Liver (tissue), 9 donors: ENCODE measurements around the gene APIP. TPM values are rescaled to one million over a fixed set of nuclear protein-coding genes. Genes with fewer than 3 reads are reported as not detected.

Source experiments
- DNase-seq: peaks from one replicate; pipeline ENCODE4 v3.0.0-alpha.2; 2017; ENCODE audit warnings: low spot score
- H3K27ac ChIP-seq, 2 donors: one replicate each; pipeline ENCODE4 v1.7.0; 2013; ENCODE audit warnings: inconsistent platforms in 2 of 2, low read length in 2 of 2, control low read depth in 1 of 2, low read depth in 1 of 2, mild to moderate bottlenecking in 1 of 2
- H3K27me3 ChIP-seq, 4 donors: one replicate each; pipeline versions ENCODE4 v1.6.1 to v1.7.0; 2013; ENCODE audit warnings: low read length in 3 of 4, inconsistent platforms in 1 of 4, mild to moderate bottlenecking in 1 of 4, moderate library complexity in 1 of 4; ENCODE audit not compliant: control insufficient read depth in 4 of 4, insufficient read depth in 4 of 4
- H3K36me3 ChIP-seq, 4 donors: one replicate each; pipeline versions ENCODE4 v1.6.1 to v1.7.0; 2013; ENCODE audit warnings: low read length in 3 of 4, mild to moderate bottlenecking in 3 of 4, low read depth in 1 of 4, moderate library complexity in 1 of 4; ENCODE audit not compliant: control insufficient read depth in 4 of 4, insufficient read depth in 3 of 4
- H3K4me1 ChIP-seq, 4 donors: one replicate each; pipeline versions ENCODE4 v1.6.1 to v1.7.0; 2013; ENCODE audit warnings: low read length in 3 of 4, mild to moderate bottlenecking in 3 of 4, moderate library complexity in 1 of 4; ENCODE audit not compliant: control insufficient read depth in 4 of 4, insufficient read depth in 4 of 4
- H3K4me3 ChIP-seq, 3 donors: one replicate each; pipeline versions ENCODE4 v1.6.1 to v1.7.0; 2013; ENCODE audit warnings: low read length in 3 of 3, control low read depth in 1 of 3, low read depth in 1 of 3, mild to moderate bottlenecking in 1 of 3
- H3K9ac ChIP-seq, 2 donors: one replicate each; pipeline ENCODE4 v1.7.0; 2013; ENCODE audit warnings: low read length in 2 of 2, mild to moderate bottlenecking in 2 of 2, moderate library complexity in 2 of 2, control low read depth in 1 of 2, low read depth in 1 of 2
- H3K9me3 ChIP-seq, 4 donors: one replicate each; pipeline versions ENCODE4 v1.6.1 to v1.7.0; 2013; ENCODE audit warnings: low read length in 3 of 4; ENCODE audit not compliant: control insufficient read depth in 4 of 4
- ATF3 ChIP-seq: IDR thresholded peaks from 2 replicates; pipeline ENCODE4 v1.6.1; 2016; ENCODE audit warnings: antibody characterized with exemption
- CTCF ChIP-seq: fragments of 150-350 bp; IDR thresholded peaks from 2 replicates; pipeline ENCODE4 v1.5.1; 2017; ENCODE audit warnings: improper control_type of control experiment, low read depth, low read length; ENCODE audit not compliant: missing input control
- EGR1 ChIP-seq, 2 donors: IDR thresholded peaks; 2 replicates each; pipeline ENCODE4 v1.6.1; 2016 to 2018; ENCODE audit warnings: antibody characterized with exemption in 2 of 2, low read depth in 2 of 2
- FOXA1 ChIP-seq: IDR thresholded peaks from 2 replicates; pipeline ENCODE4 v1.6.1; 2016; ENCODE audit warnings: antibody characterized with exemption
- FOXA2 ChIP-seq: IDR thresholded peaks from 2 replicates; pipeline ENCODE4 v1.6.1; 2016; ENCODE audit warnings: antibody characterized with exemption
- HNF4A ChIP-seq, 2 donors: conservative IDR thresholded peaks; 2 replicates each; pipeline ENCODE4 v1.6.1; 2016; ENCODE audit warnings: antibody characterized with exemption in 2 of 2, mild to moderate bottlenecking in 2 of 2
- HNF4G ChIP-seq: IDR thresholded peaks from 2 replicates; pipeline ENCODE4 v1.6.1; 2016; ENCODE audit warnings: antibody characterized with exemption
- JUND ChIP-seq, 2 donors: IDR thresholded peaks; 2 replicates each; pipeline ENCODE4 v1.6.1; 2016; ENCODE audit warnings: antibody characterized with exemption in 2 of 2
- NR2F2 ChIP-seq: IDR thresholded peaks from 2 replicates; pipeline ENCODE4 v1.6.1; 2016; ENCODE audit warnings: antibody characterized with exemption
- RAD21 ChIP-seq, 2 donors: IDR thresholded peaks; 2 replicates each; pipeline ENCODE4 v1.6.1; 2016; ENCODE audit warnings: antibody characterized with exemption in 2 of 2, mild to moderate bottlenecking in 2 of 2
- RXRA ChIP-seq, 2 donors: IDR thresholded peaks; 2 replicates each; pipeline ENCODE4 v1.6.1; 2017 to 2018; ENCODE audit warnings: antibody characterized with exemption in 2 of 2, mild to moderate bottlenecking in 1 of 2
- SP1 ChIP-seq: IDR thresholded peaks from 2 replicates; pipeline ENCODE4 v1.6.1; 2018; ENCODE audit warnings: antibody characterized with exemption, mild to moderate bottlenecking
- TAF1 ChIP-seq: conservative IDR thresholded peaks from 2 replicates; pipeline ENCODE4 v1.6.1; 2016; ENCODE audit warnings: antibody characterized with exemption, mild to moderate bottlenecking
- YY1 ChIP-seq: IDR thresholded peaks from 2 replicates; pipeline ENCODE4 v1.6.1; 2016; ENCODE audit warnings: antibody characterized with exemption, mild to moderate bottlenecking
- WGBS: extraction: QIAGEN DNeasy Blood & Tissue Kit; methylation state at CpG from one replicate; pipeline ENCODE4 v1.1.7; 2013; 5-methylcytosine and 5-hydroxymethylcytosine counted together
- polyA plus RNA-seq, 2 donors: library from polyadenylated mRNA; stranded (reverse) in 1 of 2; unstranded in 1 of 2; fragments of 200-250 nt in 1 of 2; fragments of >200 nt in 1 of 2; fragmentation: Nextera tagmentation in 1 of 2; extraction: Ambion mirVana in 1 of 2; gene quantifications; one replicate each; pipeline versions ENCODE4 v1.2.1 to v1.2.3, GENCODE V29; 2013 to 2015
- total RNA-seq, 2 donors: library from RNA; depleted of rRNA; stranded (reverse); fragments of >200 nt; gene quantifications; one replicate each; pipeline ENCODE4 v1.2.3, GENCODE V29; 2014
- TF ChIP-seq, protein P1 (sequence below): IDR thresholded peaks from 2 replicates; pipeline ENCODE4 v1.6.1; 2016; ENCODE audit warnings: antibody characterized with exemption
- TF ChIP-seq, protein P2 (sequence below): IDR thresholded peaks from 2 replicates; pipeline ENCODE4 v1.6.1; 2016; ENCODE audit warnings: antibody characterized with exemption, mild to moderate bottlenecking
- TF ChIP-seq, protein P3 (sequence below): IDR thresholded peaks from 2 replicates; pipeline ENCODE4 v1.6.1; 2016; ENCODE audit warnings: antibody characterized with exemption
- donor health status: healthy.
- donor health status: healthy.
- donor health status: healthy.
- donor health status: healthy.
- donor health status: healthy.

The APIP gene
- total and polyA plus RNA-seq, 4 donors: 13.4 to 26.3 (median 16.5) TPM

GRCh38 chr11:34909415-34909814 is 6.8 kb downstream of the APIP start:
- H3K27me3 ChIP-seq: no peaks in the 10 kb centered on the region
- H3K9ac ChIP-seq: no peak overlapping the region
- H3K9me3 ChIP-seq: no peaks in the 10 kb centered on the region
- WGBS: 71% methylated on average over 6 of the region's 6 CpGs
- no peak for DNase-seq
- H3K27ac ChIP-seq: no peak overlapping the region
- peaks cover 2 to 12% (median 5%) of the 10 kb centered on the region in 4 donors for H3K4me1 ChIP-seq
- H3K36me3 ChIP-seq: no peaks in the 10 kb centered on the region
- H3K4me3 ChIP-seq: no peak overlapping the region
- no peak for TF ChIP-seq RXRA (IDR thresholded peaks at IDR 0.05)
- TF ChIP-seq JUND (IDR thresholded peaks at IDR 0.05): no peak
- TF ChIP-seq RAD21 (IDR thresholded peaks at IDR 0.05): no peak
- TF ChIP-seq CTCF: no peak
- TF ChIP-seq, protein P1, sequence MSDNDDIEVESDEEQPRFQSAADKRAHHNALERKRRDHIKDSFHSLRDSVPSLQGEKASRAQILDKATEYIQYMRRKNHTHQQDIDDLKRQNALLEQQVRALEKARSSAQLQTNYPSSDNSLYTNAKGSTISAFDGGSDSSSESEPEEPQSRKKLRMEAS: no peak
- TF ChIP-seq HNF4G: no peak
- TF ChIP-seq, protein P2, sequence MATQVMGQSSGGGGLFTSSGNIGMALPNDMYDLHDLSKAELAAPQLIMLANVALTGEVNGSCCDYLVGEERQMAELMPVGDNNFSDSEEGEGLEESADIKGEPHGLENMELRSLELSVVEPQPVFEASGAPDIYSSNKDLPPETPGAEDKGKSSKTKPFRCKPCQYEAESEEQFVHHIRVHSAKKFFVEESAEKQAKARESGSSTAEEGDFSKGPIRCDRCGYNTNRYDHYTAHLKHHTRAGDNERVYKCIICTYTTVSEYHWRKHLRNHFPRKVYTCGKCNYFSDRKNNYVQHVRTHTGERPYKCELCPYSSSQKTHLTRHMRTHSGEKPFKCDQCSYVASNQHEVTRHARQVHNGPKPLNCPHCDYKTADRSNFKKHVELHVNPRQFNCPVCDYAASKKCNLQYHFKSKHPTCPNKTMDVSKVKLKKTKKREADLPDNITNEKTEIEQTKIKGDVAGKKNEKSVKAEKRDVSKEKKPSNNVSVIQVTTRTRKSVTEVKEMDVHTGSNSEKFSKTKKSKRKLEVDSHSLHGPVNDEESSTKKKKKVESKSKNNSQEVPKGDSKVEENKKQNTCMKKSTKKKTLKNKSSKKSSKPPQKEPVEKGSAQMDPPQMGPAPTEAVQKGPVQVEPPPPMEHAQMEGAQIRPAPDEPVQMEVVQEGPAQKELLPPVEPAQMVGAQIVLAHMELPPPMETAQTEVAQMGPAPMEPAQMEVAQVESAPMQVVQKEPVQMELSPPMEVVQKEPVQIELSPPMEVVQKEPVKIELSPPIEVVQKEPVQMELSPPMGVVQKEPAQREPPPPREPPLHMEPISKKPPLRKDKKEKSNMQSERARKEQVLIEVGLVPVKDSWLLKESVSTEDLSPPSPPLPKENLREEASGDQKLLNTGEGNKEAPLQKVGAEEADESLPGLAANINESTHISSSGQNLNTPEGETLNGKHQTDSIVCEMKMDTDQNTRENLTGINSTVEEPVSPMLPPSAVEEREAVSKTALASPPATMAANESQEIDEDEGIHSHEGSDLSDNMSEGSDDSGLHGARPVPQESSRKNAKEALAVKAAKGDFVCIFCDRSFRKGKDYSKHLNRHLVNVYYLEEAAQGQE: no peak
- no peak for TF ChIP-seq TAF1
- no peak for TF ChIP-seq EGR1 (IDR thresholded peaks at IDR 0.05; ENCODE audit: low read depth in 2 of 2)
- TF ChIP-seq YY1: no peak

- 96% methylated on average over 3 of the region's 3 CpGs for WGBS
- TF ChIP-seq HNF4A (conservative IDR thresholded peaks at IDR 0.05) (no peak), NR2F2 (no peak), CTCF (no peak), HNF4G (no peak), JUND (IDR thresholded peaks at IDR 0.05) (no peak), RXRA (IDR thresholded peaks at IDR 0.05) (no peak), RAD21 (IDR thresholded peaks at IDR 0.05) (no peak), FOXA1 (no peak), SP1 (no peak), EGR1 (IDR thresholded peaks at IDR 0.05; ENCODE audit: low read depth in 2 of 2) (no peak), ATF3 (no peak), YY1 (no peak), FOXA2 (no peak)
- TF ChIP-seq, protein P2: no peak
- TF ChIP-seq, protein P1: no peak
- TF ChIP-seq, protein P3, sequence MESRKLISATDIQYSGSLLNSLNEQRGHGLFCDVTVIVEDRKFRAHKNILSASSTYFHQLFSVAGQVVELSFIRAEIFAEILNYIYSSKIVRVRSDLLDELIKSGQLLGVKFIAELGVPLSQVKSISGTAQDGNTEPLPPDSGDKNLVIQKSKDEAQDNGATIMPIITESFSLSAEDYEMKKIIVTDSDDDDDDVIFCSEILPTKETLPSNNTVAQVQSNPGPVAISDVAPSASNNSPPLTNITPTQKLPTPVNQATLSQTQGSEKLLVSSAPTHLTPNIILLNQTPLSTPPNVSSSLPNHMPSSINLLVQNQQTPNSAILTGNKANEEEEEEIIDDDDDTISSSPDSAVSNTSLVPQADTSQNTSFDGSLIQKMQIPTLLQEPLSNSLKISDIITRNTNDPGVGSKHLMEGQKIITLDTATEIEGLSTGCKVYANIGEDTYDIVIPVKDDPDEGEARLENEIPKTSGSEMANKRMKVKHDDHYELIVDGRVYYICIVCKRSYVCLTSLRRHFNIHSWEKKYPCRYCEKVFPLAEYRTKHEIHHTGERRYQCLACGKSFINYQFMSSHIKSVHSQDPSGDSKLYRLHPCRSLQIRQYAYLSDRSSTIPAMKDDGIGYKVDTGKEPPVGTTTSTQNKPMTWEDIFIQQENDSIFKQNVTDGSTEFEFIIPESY: no peak
These were observed 8.1 kb downstream of the APIP start for GRCh38 chr11:34907934-34908593.

More at GRCh38 chr11:34907934-34908593, 8.1 kb downstream of the APIP start:
- no peaks in the 10 kb centered on the region for H3K9me3 ChIP-seq
- peaks cover 2 to 12% (median 5%) of the 10 kb centered on the region in 4 donors for H3K4me1 ChIP-seq
- no peak overlapping the region for H3K4me3 ChIP-seq
- H3K27me3 ChIP-seq: no peaks in the 10 kb centered on the region
- no peak overlapping the region for H3K9ac ChIP-seq
- H3K27ac ChIP-seq: no peak overlapping the region
- no peak for DNase-seq
- H3K36me3 ChIP-seq: no peaks in the 10 kb centered on the region
